ENCODE data around the gene SEPTIN6. TPM values are rescaled to one million over a fixed set of nuclear protein-coding genes. Genes with fewer than 3 reads are reported as not detected.

Gene SEPTIN6
- total RNA-seq, 1 experiment from 2014 or later, result 61.5 TPM

GRCh38 chrX:119735467-119735866 lies 42.5 kb upstream of the SEPTIN6 start:
- no peak for DNase-seq (ENCODE audit: low spot score)
- H3K9me3 ChIP-seq (ENCODE audit: low read depth, low read length, poor library complexity, severe bottlenecking), result no peaks in the 10 kb centered on the region
- no TSS peak for BruUV-seq (replicated peaks)
- no peaks in the 10 kb centered on the region for H3K27me3 ChIP-seq (replicated peaks; ENCODE audit: insufficient read depth, low read depth, low read length, poor library complexity)
- H3K4me3 ChIP-seq (ENCODE audit: low read depth, low read length, poor library complexity, severe bottlenecking), result no peak overlapping the region
- H3K4me1 ChIP-seq (ENCODE audit: insufficient read depth, low read length, poor library complexity, severe bottlenecking), result peaks cover 3% of the 10 kb centered on the region
- ChIA-PET CTCF (no interaction called here), POLR2A (ENCODE audit: low non-redundant PET) (no interaction called here)
- no peaks in the 10 kb centered on the region for H3K36me3 ChIP-seq (ENCODE audit: insufficient read depth, low read length, poor library complexity, severe bottlenecking)
- TF ChIP-seq EZH2 (IDR thresholded peaks at IDR 0.05; ENCODE audit: borderline replicate concordance, low read depth, low read length, poor library complexity, severe bottlenecking), result no peak
- no peak for TF ChIP-seq CTCF (conservative IDR thresholded peaks at IDR 0.05; ENCODE audit: low read depth, low read length)
- intact Hi-C loops (cut with micrococcal nuclease; ENCODE audit: unreplicated experiment), result no loop called here
- H3K27ac ChIP-seq (ENCODE audit: low read depth, low read length, poor library complexity, severe bottlenecking), result no peak overlapping the region

- no peaks in the 10 kb centered on the region for H3K27me3 ChIP-seq (replicated peaks; ENCODE audit: insufficient read depth, low read depth, low read length, poor library complexity)
- BruUV-seq (replicated peaks), result no TSS peak
- intact Hi-C loops (cut with micrococcal nuclease; ENCODE audit: unreplicated experiment), result loop anchor here (5.0 kb wide), 1 partner anchor 248 kb away; no protein-coding TSS in a partner anchor
- H3K27ac ChIP-seq (ENCODE audit: low read depth, low read length, poor library complexity, severe bottlenecking), result no peak overlapping the region
- DNase-seq (ENCODE audit: low spot score), result peak; percentile 54
- POLR2A ChIA-PET (ENCODE audit: low non-redundant PET), result no interaction called here
- peaks cover 3% of the 10 kb centered on the region for H3K4me1 ChIP-seq (ENCODE audit: insufficient read depth, low read length, poor library complexity, severe bottlenecking)
- CTCF ChIA-PET, result no interaction called here
- TF ChIP-seq CTCF (conservative IDR thresholded peaks at IDR 0.05; ENCODE audit: low read depth, low read length) (no peak), EZH2 (IDR thresholded peaks at IDR 0.05; ENCODE audit: borderline replicate concordance, low read depth, low read length, poor library complexity, severe bottlenecking) (no peak)
- no peak overlapping the region for H3K4me3 ChIP-seq (ENCODE audit: low read depth, low read length, poor library complexity, severe bottlenecking)
- no peaks in the 10 kb centered on the region for H3K36me3 ChIP-seq (ENCODE audit: insufficient read depth, low read length, poor library complexity, severe bottlenecking)
- no peaks in the 10 kb centered on the region for H3K9me3 ChIP-seq (ENCODE audit: low read depth, low read length, poor library complexity, severe bottlenecking)
Measured at GRCh38 chrX:119734897-119735339, 42.0 kb upstream of the SEPTIN6 start.

- POLR2A ChIA-PET (ENCODE audit: low non-redundant PET), result no interaction called here
- H3K27ac ChIP-seq (ENCODE audit: low read depth, low read length, poor library complexity, severe bottlenecking), result no peak overlapping the region
- TF ChIP-seq CTCF (conservative IDR thresholded peaks at IDR 0.05; ENCODE audit: low read depth, low read length), result peak; percentile 60
- no peak for TF ChIP-seq EZH2 (IDR thresholded peaks at IDR 0.05; ENCODE audit: borderline replicate concordance, low read depth, low read length, poor library complexity, severe bottlenecking)
- no peaks in the 10 kb centered on the region for H3K9me3 ChIP-seq (ENCODE audit: low read depth, low read length, poor library complexity, severe bottlenecking)
- no TSS peak for BruUV-seq (replicated peaks)
- no peaks in the 10 kb centered on the region for H3K36me3 ChIP-seq (ENCODE audit: insufficient read depth, low read length, poor library complexity, severe bottlenecking)
- no peaks in the 10 kb centered on the region for H3K4me1 ChIP-seq (ENCODE audit: insufficient read depth, low read length, poor library complexity, severe bottlenecking)
- intact Hi-C loops (cut with micrococcal nuclease; ENCODE audit: unreplicated experiment), result loop anchor here (1.0 to 5.0 kb wide), 3 partner anchors 119 to 242 kb away; no protein-coding TSS in a partner anchor
- H3K4me3 ChIP-seq (ENCODE audit: low read depth, low read length, poor library complexity, severe bottlenecking), result no peak overlapping the region
- H3K27me3 ChIP-seq (replicated peaks; ENCODE audit: insufficient read depth, low read depth, low read length, poor library complexity), result no peaks in the 10 kb centered on the region
- CTCF ChIA-PET, result interaction anchor here (0.6 to 1.8 kb wide), 7 partner anchors 34 to 241 kb away, joined by 3 to 14 read pairs (median 4); partner anchors contain the start of gene SEPTIN6
- DNase-seq (ENCODE audit: low spot score), result peak; percentile 75
Measured at GRCh38 chrX:119729408-119730201, 36.6 kb upstream of the SEPTIN6 start.

Measured in A673 (cell line).